Measurements from ENCODE around the gene INPP4B. TPM values are rescaled to one million over a fixed set of nuclear protein-coding genes. Genes with fewer than 3 reads are reported as not detected.

The INPP4B gene
- total RNA-seq, 4 donors from 2014 or later = 29.4 to 51.5 (median 35.3) TPM

GRCh38 chr4:142530728-142531127 is 315.4 kb downstream of the INPP4B start:
- intact Hi-C loops (cut with DNase I; ENCODE audit: low total_unique reads) = no loop called here
- Histone ChIP-seq H3K9me3 (no peaks in the 10 kb centered on the region), H3K27me3 (no peaks in the 10 kb centered on the region), H3K4me1 (no peaks in the 10 kb centered on the region), H3K4me3 (no peak overlapping the region), H3K36me3 (no peaks in the 10 kb centered on the region), H3K27ac (no peak overlapping the region)
- DNase-seq = no peak
- TF ChIP-seq POLR2A (IDR thresholded peaks at IDR 0.05) (no peak), CTCF (IDR thresholded peaks at IDR 0.05) (no peak)

GRCh38 chr4:142528433-142528832 is 317.7 kb downstream of the INPP4B start:
- no peaks in the 10 kb centered on the region for H3K27me3 ChIP-seq
- H3K4me1 ChIP-seq = no peaks in the 10 kb centered on the region
- no peaks in the 10 kb centered on the region for H3K9me3 ChIP-seq
- H3K27ac ChIP-seq = no peak overlapping the region
- intact Hi-C loops (cut with DNase I; ENCODE audit: low total_unique reads) = no loop called here
- no peak overlapping the region for H3K4me3 ChIP-seq
- H3K36me3 ChIP-seq = no peaks in the 10 kb centered on the region
- no peak for DNase-seq
- TF ChIP-seq CTCF (IDR thresholded peaks at IDR 0.05) = no peak
- TF ChIP-seq POLR2A (IDR thresholded peaks at IDR 0.05) = no peak

GRCh38 chr4:142523111-142523510 is 323.0 kb downstream of the INPP4B start:
- no peak overlapping the region for H3K4me3 ChIP-seq
- H3K27me3 ChIP-seq = no peaks in the 10 kb centered on the region
- no peaks in the 10 kb centered on the region for H3K4me1 ChIP-seq
- no peak overlapping the region for H3K27ac ChIP-seq
- TF ChIP-seq POLR2A (IDR thresholded peaks at IDR 0.05) (no peak), CTCF (IDR thresholded peaks at IDR 0.05) (no peak)
- intact Hi-C loops (cut with DNase I; ENCODE audit: low total_unique reads) = no loop called here
- H3K9me3 ChIP-seq = no peaks in the 10 kb centered on the region
- H3K36me3 ChIP-seq = no peaks in the 10 kb centered on the region
- no peak for DNase-seq

- Histone ChIP-seq H3K27ac (no peak overlapping the region), H3K27me3 (no peaks in the 10 kb centered on the region), H3K36me3 (no peaks in the 10 kb centered on the region), H3K9me3 (no peaks in the 10 kb centered on the region), H3K4me3 (no peak overlapping the region), H3K4me1 (no peaks in the 10 kb centered on the region)
- no peak for TF ChIP-seq POLR2A (IDR thresholded peaks at IDR 0.05)
- TF ChIP-seq CTCF (IDR thresholded peaks at IDR 0.05) = no peak
- no peak for DNase-seq
- intact Hi-C loops (cut with DNase I; ENCODE audit: low total_unique reads) = no loop called here
Measured at GRCh38 chr4:142519342-142519741, 326.8 kb downstream of the INPP4B start.

GRCh38 chr4:142516686-142517526 is 329.2 kb downstream of the INPP4B start:
- Histone ChIP-seq H3K36me3 (no peaks in the 10 kb centered on the region), H3K4me3 (no peak overlapping the region), H3K27ac (no peak overlapping the region), H3K27me3 (no peaks in the 10 kb centered on the region), H3K9me3 (no peaks in the 10 kb centered on the region), H3K4me1 (no peaks in the 10 kb centered on the region)
- no peak for DNase-seq
- no peak for TF ChIP-seq POLR2A (IDR thresholded peaks at IDR 0.05)
- TF ChIP-seq CTCF (IDR thresholded peaks at IDR 0.05) = no peak
- intact Hi-C loops (cut with DNase I; ENCODE audit: low total_unique reads) = no loop called here

Data from uterus (tissue), 4 donors.